Measurements from ENCODE around the gene RBKS. TPM values are rescaled to one million over a fixed set of nuclear protein-coding genes. Genes with fewer than 3 reads are reported as not detected.
"Not testable (repeated sequence)": the region's sequence is repeated elsewhere in the genome, so short reads cannot be mapped to it uniquely, and the experiment has no call there.

The RBKS gene
- total RNA-seq, 1 donor from 2014 or later: 1.2 TPM

- no peak for DNase-seq
- no peak for TF ChIP-seq CTCF (IDR thresholded peaks at IDR 0.05; ENCODE audit: partially characterized antibody, unreplicated experiment)
- peaks cover 9% of the 10 kb centered on the region for H3K36me3 Mint-ChIP-seq (ENCODE audit: unreplicated experiment)
- no peak overlapping the region for H3K27ac Mint-ChIP-seq (ENCODE audit: unreplicated experiment)
- peaks cover 6% of the 10 kb centered on the region for H3K9me3 Mint-ChIP-seq (ENCODE audit: unreplicated experiment)
- no peak overlapping the region for H3K4me3 Mint-ChIP-seq (ENCODE audit: unreplicated experiment)
- peaks cover 3% of the 10 kb centered on the region for H3K27me3 Mint-ChIP-seq (ENCODE audit: unreplicated experiment)
- H3K4me1 Mint-ChIP-seq (ENCODE audit: low read depth, unreplicated experiment): no peaks in the 10 kb centered on the region
Observed at GRCh38 chr2:27746325-27746724, 143.9 kb downstream of the RBKS start.

GRCh38 chr2:27745494-27745893 lies 144.7 kb downstream of the RBKS start:
- H3K4me1 Mint-ChIP-seq (ENCODE audit: low read depth, unreplicated experiment); H3K9me3 Mint-ChIP-seq (ENCODE audit: unreplicated experiment); H3K27me3 Mint-ChIP-seq (ENCODE audit: unreplicated experiment); H3K4me3 Mint-ChIP-seq (ENCODE audit: unreplicated experiment); H3K27ac Mint-ChIP-seq (ENCODE audit: unreplicated experiment); DNase-seq: not testable (repeated sequence)
- H3K36me3 Mint-ChIP-seq (ENCODE audit: unreplicated experiment): peaks cover 16% of the 10 kb centered on the region

DNA sequence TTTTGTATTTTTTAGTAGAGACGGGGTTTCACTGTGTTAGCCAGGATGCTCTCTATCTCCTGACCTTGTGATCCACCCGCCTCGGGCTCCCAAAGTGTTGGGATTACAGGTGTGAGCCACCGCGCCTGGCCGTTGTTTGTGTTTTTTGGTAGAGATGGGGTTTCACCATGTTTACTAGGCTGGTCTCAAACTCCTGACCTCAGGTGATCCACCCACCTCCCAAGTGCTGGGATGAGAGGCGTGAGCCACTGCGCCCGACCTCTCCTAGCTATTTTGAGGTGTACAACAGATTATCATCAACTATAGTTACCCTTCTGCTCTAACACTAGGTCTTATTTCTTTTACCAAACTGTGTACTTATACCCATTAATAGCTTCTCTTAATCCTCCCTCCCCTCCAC lies 147.6 kb downstream of the RBKS start:
- Mint-ChIP-seq H3K27ac (ENCODE audit: unreplicated experiment) (no peak overlapping the region), H3K9me3 (ENCODE audit: unreplicated experiment) (peaks cover 5% of the 10 kb centered on the region), H3K36me3 (ENCODE audit: unreplicated experiment) (peaks cover 8% of the 10 kb centered on the region), H3K4me1 (ENCODE audit: low read depth, unreplicated experiment) (no peaks in the 10 kb centered on the region), H3K4me3 (ENCODE audit: unreplicated experiment) (no peak overlapping the region), H3K27me3 (ENCODE audit: unreplicated experiment) (no peaks in the 10 kb centered on the region)
- DNase-seq: no peak
- no peak for TF ChIP-seq CTCF (IDR thresholded peaks at IDR 0.05; ENCODE audit: partially characterized antibody, unreplicated experiment)

- no peak for TF ChIP-seq CTCF (IDR thresholded peaks at IDR 0.05; ENCODE audit: partially characterized antibody, unreplicated experiment)
- Mint-ChIP-seq H3K27me3 (ENCODE audit: unreplicated experiment) (no peaks in the 10 kb centered on the region), H3K27ac (ENCODE audit: unreplicated experiment) (no peak overlapping the region), H3K4me1 (ENCODE audit: low read depth, unreplicated experiment) (peaks cover under 1% of the 10 kb centered on the region), H3K4me3 (ENCODE audit: unreplicated experiment) (no peak overlapping the region), H3K9me3 (ENCODE audit: unreplicated experiment) (peaks cover 8% of the 10 kb centered on the region), H3K36me3 (ENCODE audit: unreplicated experiment) (peaks cover 8% of the 10 kb centered on the region)
- no peak for DNase-seq
Observed at GRCh38 chr2:27741673-27742072, 148.5 kb downstream of the RBKS start.

DNA sequence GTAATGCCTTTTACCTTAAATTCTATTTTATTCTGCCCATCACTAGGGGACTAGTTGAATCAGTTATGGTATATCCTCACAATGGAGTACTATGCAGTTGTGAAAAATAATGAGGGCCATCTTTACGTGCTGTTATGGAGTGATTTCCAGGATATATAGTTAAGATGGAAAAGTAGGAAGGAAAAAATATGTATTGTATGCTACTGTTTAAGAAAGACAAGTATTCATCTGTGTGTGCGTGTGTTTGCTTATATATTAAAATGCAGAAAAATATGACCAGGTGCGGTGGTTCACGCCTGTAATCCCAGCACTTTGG lies 151.2 kb downstream of the RBKS start:
- Mint-ChIP-seq H3K4me1 (ENCODE audit: low read depth, unreplicated experiment) (peaks cover 2% of the 10 kb centered on the region), H3K27me3 (ENCODE audit: unreplicated experiment) (no peaks in the 10 kb centered on the region), H3K9me3 (ENCODE audit: unreplicated experiment) (peaks cover 10% of the 10 kb centered on the region), H3K36me3 (ENCODE audit: unreplicated experiment) (peaks cover 8% of the 10 kb centered on the region), H3K4me3 (ENCODE audit: unreplicated experiment) (no peak overlapping the region), H3K27ac (ENCODE audit: unreplicated experiment) (no peak overlapping the region)
- no peak for TF ChIP-seq CTCF (IDR thresholded peaks at IDR 0.05; ENCODE audit: partially characterized antibody, unreplicated experiment)
- no peak for DNase-seq

Measured in glutamatergic neuron (in vitro differentiated cells).